Peyer's patch (tissue), 4 donors: ENCODE results near the gene FGF6.

Experiments
- CTCF ChIP-seq, 6 experiments: fragments of 450-650 bp in 4 of 6; fragments of 200-600 bp in 2 of 6; sonication (generic) in 1 of 6; IDR thresholded peaks; one replicate each; pipeline ENCODE4 v1.5.1; 2017 to 2019; ENCODE audit warnings: antibody characterized with exemption in 6 of 6, mild to moderate bottlenecking in 3 of 6, moderate library complexity in 1 of 6
- POLR2A ChIP-seq, 2 donors: fragments of 450-650 bp; IDR thresholded peaks; one replicate each; pipeline ENCODE4 v1.5.1; 2017; ENCODE audit warnings: antibody characterized with exemption in 2 of 2, mild to moderate bottlenecking in 2 of 2, moderate library complexity in 2 of 2

GRCh38 chr12:4392223-4392742, 53.3 kb downstream of the FGF6 start:
- TF ChIP-seq CTCF (IDR thresholded peaks at IDR 0.05) (no peak), POLR2A (IDR thresholded peaks at IDR 0.05) (no peak)
